Neural cell (in vitro differentiated cells): ENCODE data around the gene SPATA4. TPM values are rescaled to one million over a fixed set of nuclear protein-coding genes. Genes with fewer than 3 reads are reported as not detected.

ENCODE experiments used
- H2AFZ ChIP-seq: fragments of 200-600, 300-800 bp; sonication (generic), shearing (Covaris generic); 2 replicates; pipeline ENCODE4 v1.6.0; 2014; ENCODE audit warnings: low read depth, mild to moderate bottlenecking, antibody characterized with exemption, low read length, moderate library complexity
- H3F3A ChIP-seq: fragments of 200-600 bp; shearing (Covaris generic); 2 replicates; pipeline ENCODE4 v1.6.1; 2016; ENCODE audit warnings: mild to moderate bottlenecking, moderate library complexity, mixed read lengths, antibody characterized with exemption, low read length; ENCODE audit not compliant: insufficient read depth, poor library complexity, severe bottlenecking
- H3K27ac ChIP-seq: fragments of 200-600, 300-800 bp; sonication (generic), shearing (Covaris generic); 2 replicates; pipeline ENCODE4 v1.5.1; 2014; ENCODE audit warnings: mild to moderate bottlenecking, low read length, moderate library complexity
- H3K27me3 ChIP-seq: fragments of 300-800, 200-600 bp; sonication (generic), shearing (Covaris generic); 2 replicates; pipeline ENCODE4 v1.6.0; 2014; ENCODE audit warnings: mild to moderate bottlenecking, low read depth, low read length, moderate library complexity; ENCODE audit not compliant: insufficient read depth
- H3K36me3 ChIP-seq: fragments of 300-800, 200-600 bp; sonication (generic), shearing (Covaris generic); 2 replicates; pipeline ENCODE4 v1.5.1; 2014; ENCODE audit warnings: mild to moderate bottlenecking, antibody characterized with exemption, low read length, moderate library complexity; ENCODE audit not compliant: insufficient read depth
- H3K4me2 ChIP-seq: fragments of 300-800, 200-600 bp; sonication (generic), shearing (Covaris generic); 2 replicates; pipeline ENCODE4 v1.6.0; 2014; ENCODE audit warnings: mild to moderate bottlenecking, low read length
- H3K4me3 ChIP-seq: fragments of 300-800, 200-600 bp; sonication (generic), shearing (Covaris generic); 2 replicates; pipeline ENCODE4 v1.5.1; 2014; ENCODE audit warnings: mild to moderate bottlenecking, low read length, moderate library complexity
- H3K79me2 ChIP-seq: fragments of 200-600 bp; shearing (Covaris generic); replicated peaks from 2 replicates; pipeline ENCODE4 v1.6.0; 2014; ENCODE audit warnings: mild to moderate bottlenecking, low read length, moderate library complexity; ENCODE audit not compliant: insufficient read depth
- H3K9ac ChIP-seq: fragments of 300-800, 200-600 bp; sonication (generic), shearing (Covaris generic); 2 replicates; pipeline ENCODE4 v1.6.1; 2016; ENCODE audit warnings: mild to moderate bottlenecking, low read length, mixed read lengths
- H3K9me2 ChIP-seq: fragments of 200-600 bp; shearing (Covaris generic); 2 replicates; pipeline ENCODE4 v1.6.1; 2016; ENCODE audit warnings: mild to moderate bottlenecking, low read length, mixed read lengths; ENCODE audit not compliant: insufficient read depth
- H3K9me3 ChIP-seq: fragments of 200-600, 300-800 bp; sonication (generic), shearing (Covaris generic); 2 replicates; pipeline ENCODE4 v1.6.1; 2016; ENCODE audit warnings: mild to moderate bottlenecking, mixed run types, low read length, moderate library complexity, mixed read lengths
- H4K20me1 ChIP-seq: fragments of 200-600 bp; shearing (Covaris generic); 2 replicates; pipeline ENCODE4 v1.6.1; 2016; ENCODE audit warnings: mild to moderate bottlenecking, mixed run types; ENCODE audit not compliant: insufficient read depth
- EP300 ChIP-seq: fragments of 450-650 bp; conservative IDR thresholded peaks from 2 replicates; pipeline ENCODE4 v1.6.1; 2014; ENCODE audit warnings: antibody characterized with exemption, mild to moderate bottlenecking, moderate library complexity; ENCODE audit not compliant: poor library complexity, severe bottlenecking
- EZH2 ChIP-seq: fragments of 200-600, 300-800 bp; shearing (Covaris generic), sonication (generic); IDR thresholded peaks from 2 replicates; pipeline ENCODE4 v1.6.1; 2014; ENCODE audit warnings: antibody characterized with exemption, low read length, borderline replicate concordance, mild to moderate bottlenecking; ENCODE audit not compliant: insufficient read depth, poor library complexity, severe bottlenecking
- MXI1 ChIP-seq: fragments of 450-650 bp; conservative IDR thresholded peaks from 2 replicates; pipeline ENCODE4 v1.6.1; 2014; ENCODE audit warnings: antibody characterized with exemption, mild to moderate bottlenecking; ENCODE audit not compliant: poor library complexity, severe bottlenecking
- POLR2AphosphoS5 ChIP-seq: IDR thresholded peaks from 2 replicates; pipeline ENCODE4 v1.6.1; 2012
- RAD21 ChIP-seq: fragments of 450-650 bp; conservative IDR thresholded peaks from 2 replicates; pipeline ENCODE4 v1.6.1; 2014; ENCODE audit warnings: antibody characterized with exemption, mild to moderate bottlenecking, moderate library complexity
- SMC3 ChIP-seq: fragments of 450-650 bp; conservative IDR thresholded peaks from 2 replicates; pipeline ENCODE4 v1.6.1; 2014; ENCODE audit warnings: antibody characterized with exemption, mild to moderate bottlenecking, moderate library complexity; ENCODE audit not compliant: poor library complexity
- TAF1 ChIP-seq: IDR thresholded peaks from 2 replicates; pipeline ENCODE4 v1.6.1; 2012; ENCODE audit warnings: low read depth
- polyA plus RNA-seq: library from polyadenylated mRNA; depleted of rRNA; stranded (reverse); fragments of >200 nt; gene quantifications from 2 replicates; pipeline ENCODE4 v1.2.3, GENCODE V29; 2014
- TF ChIP-seq, protein P1 (sequence below): IDR thresholded peaks from 2 replicates; pipeline ENCODE4 v1.6.1; 2012; ENCODE audit warnings: borderline replicate concordance
- TF ChIP-seq, protein P2 (sequence below): fragments of 450-650 bp; IDR thresholded peaks from 2 replicates; pipeline ENCODE4 v1.5.1; 2014; ENCODE audit warnings: antibody characterized with exemption, mild to moderate bottlenecking, moderate library complexity; ENCODE audit not compliant: poor library complexity, severe bottlenecking

SPATA4 gene
- polyA plus RNA-seq, 1 donor from 2014 or later: not detected

DNA sequence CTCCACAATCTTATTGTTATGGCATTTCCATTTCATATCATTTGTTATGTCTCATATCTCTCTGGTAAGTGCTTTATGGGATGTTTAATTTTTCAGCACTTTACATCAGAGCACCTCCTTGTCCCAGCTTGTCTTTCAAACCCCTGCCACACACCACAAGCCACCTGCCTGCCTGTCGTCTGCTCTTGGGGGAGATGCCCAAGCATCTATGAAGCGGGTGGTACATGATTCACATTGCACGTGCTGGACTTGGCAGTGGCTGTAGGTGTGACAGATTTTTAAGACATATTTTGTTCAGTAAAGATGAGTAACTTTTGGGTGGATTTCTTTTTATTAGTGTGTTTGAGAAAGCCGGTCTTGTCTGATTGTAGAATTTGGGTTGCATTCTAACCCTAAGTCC, 14.2 kb upstream of the SPATA4 start:
- Histone ChIP-seq H3K9me3 (no peaks in the 10 kb centered on the region), H3K27me3 (no peaks in the 10 kb centered on the region), H3K9me2 (no peaks in the 10 kb centered on the region), H3K4me2 (no peak overlapping the region), H3F3A (no peaks in the 10 kb centered on the region), H3K27ac (no peak overlapping the region), H3K4me3 (no peak overlapping the region), H3K36me3 (no peaks in the 10 kb centered on the region), H3K9ac (no peak overlapping the region), H2AFZ (no peak overlapping the region), H4K20me1 (no peaks in the 10 kb centered on the region), H3K79me2 (no peaks in the 10 kb centered on the region)
- TF ChIP-seq EZH2 (no peak), POLR2AphosphoS5 (no peak), MXI1 (no peak), EP300 (no peak), SMC3 (no peak), RAD21 (no peak), TAF1 (no peak)
- TF ChIP-seq, protein P1, sequence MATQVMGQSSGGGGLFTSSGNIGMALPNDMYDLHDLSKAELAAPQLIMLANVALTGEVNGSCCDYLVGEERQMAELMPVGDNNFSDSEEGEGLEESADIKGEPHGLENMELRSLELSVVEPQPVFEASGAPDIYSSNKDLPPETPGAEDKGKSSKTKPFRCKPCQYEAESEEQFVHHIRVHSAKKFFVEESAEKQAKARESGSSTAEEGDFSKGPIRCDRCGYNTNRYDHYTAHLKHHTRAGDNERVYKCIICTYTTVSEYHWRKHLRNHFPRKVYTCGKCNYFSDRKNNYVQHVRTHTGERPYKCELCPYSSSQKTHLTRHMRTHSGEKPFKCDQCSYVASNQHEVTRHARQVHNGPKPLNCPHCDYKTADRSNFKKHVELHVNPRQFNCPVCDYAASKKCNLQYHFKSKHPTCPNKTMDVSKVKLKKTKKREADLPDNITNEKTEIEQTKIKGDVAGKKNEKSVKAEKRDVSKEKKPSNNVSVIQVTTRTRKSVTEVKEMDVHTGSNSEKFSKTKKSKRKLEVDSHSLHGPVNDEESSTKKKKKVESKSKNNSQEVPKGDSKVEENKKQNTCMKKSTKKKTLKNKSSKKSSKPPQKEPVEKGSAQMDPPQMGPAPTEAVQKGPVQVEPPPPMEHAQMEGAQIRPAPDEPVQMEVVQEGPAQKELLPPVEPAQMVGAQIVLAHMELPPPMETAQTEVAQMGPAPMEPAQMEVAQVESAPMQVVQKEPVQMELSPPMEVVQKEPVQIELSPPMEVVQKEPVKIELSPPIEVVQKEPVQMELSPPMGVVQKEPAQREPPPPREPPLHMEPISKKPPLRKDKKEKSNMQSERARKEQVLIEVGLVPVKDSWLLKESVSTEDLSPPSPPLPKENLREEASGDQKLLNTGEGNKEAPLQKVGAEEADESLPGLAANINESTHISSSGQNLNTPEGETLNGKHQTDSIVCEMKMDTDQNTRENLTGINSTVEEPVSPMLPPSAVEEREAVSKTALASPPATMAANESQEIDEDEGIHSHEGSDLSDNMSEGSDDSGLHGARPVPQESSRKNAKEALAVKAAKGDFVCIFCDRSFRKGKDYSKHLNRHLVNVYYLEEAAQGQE: no peak
- TF ChIP-seq, protein P2, sequence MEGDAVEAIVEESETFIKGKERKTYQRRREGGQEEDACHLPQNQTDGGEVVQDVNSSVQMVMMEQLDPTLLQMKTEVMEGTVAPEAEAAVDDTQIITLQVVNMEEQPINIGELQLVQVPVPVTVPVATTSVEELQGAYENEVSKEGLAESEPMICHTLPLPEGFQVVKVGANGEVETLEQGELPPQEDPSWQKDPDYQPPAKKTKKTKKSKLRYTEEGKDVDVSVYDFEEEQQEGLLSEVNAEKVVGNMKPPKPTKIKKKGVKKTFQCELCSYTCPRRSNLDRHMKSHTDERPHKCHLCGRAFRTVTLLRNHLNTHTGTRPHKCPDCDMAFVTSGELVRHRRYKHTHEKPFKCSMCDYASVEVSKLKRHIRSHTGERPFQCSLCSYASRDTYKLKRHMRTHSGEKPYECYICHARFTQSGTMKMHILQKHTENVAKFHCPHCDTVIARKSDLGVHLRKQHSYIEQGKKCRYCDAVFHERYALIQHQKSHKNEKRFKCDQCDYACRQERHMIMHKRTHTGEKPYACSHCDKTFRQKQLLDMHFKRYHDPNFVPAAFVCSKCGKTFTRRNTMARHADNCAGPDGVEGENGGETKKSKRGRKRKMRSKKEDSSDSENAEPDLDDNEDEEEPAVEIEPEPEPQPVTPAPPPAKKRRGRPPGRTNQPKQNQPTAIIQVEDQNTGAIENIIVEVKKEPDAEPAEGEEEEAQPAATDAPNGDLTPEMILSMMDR: no peak

DNA sequence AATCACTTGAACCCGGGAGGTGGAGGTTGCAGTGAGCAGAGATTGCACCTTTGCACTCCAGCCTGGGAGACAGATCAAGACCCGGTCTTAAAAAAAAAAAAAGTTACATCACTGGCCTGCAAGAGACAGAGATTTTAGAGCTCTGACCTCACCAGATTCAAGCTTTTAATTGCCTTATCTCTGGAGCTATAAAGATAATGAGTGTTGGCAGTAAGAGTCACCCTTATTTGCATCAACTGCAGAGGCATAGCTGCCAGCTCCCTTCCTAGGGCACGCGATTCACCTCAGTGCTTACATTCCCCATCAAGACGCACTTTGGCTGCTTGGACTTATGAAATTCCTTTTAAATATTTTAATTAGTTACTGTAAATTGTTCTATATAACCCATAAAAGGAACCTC, 12.5 kb upstream of the SPATA4 start:
- no peaks in the 10 kb centered on the region for H3K79me2 ChIP-seq
- H2AFZ ChIP-seq: no peak overlapping the region
- no peaks in the 10 kb centered on the region for H3F3A ChIP-seq
- H3K9ac ChIP-seq: no peak overlapping the region
- no peaks in the 10 kb centered on the region for H3K9me3 ChIP-seq
- no peaks in the 10 kb centered on the region for H4K20me1 ChIP-seq
- TF ChIP-seq RAD21 (no peak), POLR2AphosphoS5 (no peak), EZH2 (no peak), TAF1 (no peak), EP300 (no peak), MXI1 (no peak), SMC3 (no peak)
- TF ChIP-seq, protein P2: no peak
- TF ChIP-seq, protein P1: no peak
- no peak overlapping the region for H3K27ac ChIP-seq
- no peaks in the 10 kb centered on the region for H3K9me2 ChIP-seq
- no peaks in the 10 kb centered on the region for H3K27me3 ChIP-seq
- no peak overlapping the region for H3K4me2 ChIP-seq
- no peak overlapping the region for H3K4me3 ChIP-seq
- H3K36me3 ChIP-seq: no peaks in the 10 kb centered on the region
